Measurements from ENCODE around the gene IL17RD. TPM values are rescaled to one million over a fixed set of nuclear protein-coding genes. Genes with fewer than 3 reads are reported as not detected.

Gene IL17RD
- total and polyA plus RNA-seq, 9 of the 15 experiments (the other 6 are each of a cell fraction or from before 2014, with no cell fraction given): under 0.01 to 0.09 (median 0.04) TPM; not detected in 4

GRCh38 chr3:57179580-57180410 is 14.6 kb upstream of the IL17RD start (continued):
- TF ChIP-seq REST (IDR thresholded peaks at IDR 0.05; ENCODE audit: borderline replicate concordance): peak; percentile 46; the same call in 1 of the 2 replicates
- TF ChIP-seq REST (CRISPR knock-in tag; IDR thresholded peaks at IDR 0.05; ENCODE audit: low read depth): no peak
- TF ChIP-seq KLF6 (CRISPR knock-in tag; IDR thresholded peaks at IDR 0.05; ENCODE audit: borderline replicate concordance): no peak
- no peak for TF ChIP-seq GABPB1 (CRISPR knock-in tag; IDR thresholded peaks at IDR 0.05)

All from K562 (cell line).